ENCODE data around the gene BLOC1S6. TPM values are rescaled to one million over a fixed set of nuclear protein-coding genes. Genes with fewer than 3 reads are reported as not detected.

The BLOC1S6 gene, protein sequence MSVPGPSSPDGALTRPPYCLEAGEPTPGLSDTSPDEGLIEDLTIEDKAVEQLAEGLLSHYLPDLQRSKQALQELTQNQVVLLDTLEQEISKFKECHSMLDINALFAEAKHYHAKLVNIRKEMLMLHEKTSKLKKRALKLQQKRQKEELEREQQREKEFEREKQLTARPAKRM
- 33.0 and 37.5 TPM in 2 replicates for total RNA-seq

DNA sequence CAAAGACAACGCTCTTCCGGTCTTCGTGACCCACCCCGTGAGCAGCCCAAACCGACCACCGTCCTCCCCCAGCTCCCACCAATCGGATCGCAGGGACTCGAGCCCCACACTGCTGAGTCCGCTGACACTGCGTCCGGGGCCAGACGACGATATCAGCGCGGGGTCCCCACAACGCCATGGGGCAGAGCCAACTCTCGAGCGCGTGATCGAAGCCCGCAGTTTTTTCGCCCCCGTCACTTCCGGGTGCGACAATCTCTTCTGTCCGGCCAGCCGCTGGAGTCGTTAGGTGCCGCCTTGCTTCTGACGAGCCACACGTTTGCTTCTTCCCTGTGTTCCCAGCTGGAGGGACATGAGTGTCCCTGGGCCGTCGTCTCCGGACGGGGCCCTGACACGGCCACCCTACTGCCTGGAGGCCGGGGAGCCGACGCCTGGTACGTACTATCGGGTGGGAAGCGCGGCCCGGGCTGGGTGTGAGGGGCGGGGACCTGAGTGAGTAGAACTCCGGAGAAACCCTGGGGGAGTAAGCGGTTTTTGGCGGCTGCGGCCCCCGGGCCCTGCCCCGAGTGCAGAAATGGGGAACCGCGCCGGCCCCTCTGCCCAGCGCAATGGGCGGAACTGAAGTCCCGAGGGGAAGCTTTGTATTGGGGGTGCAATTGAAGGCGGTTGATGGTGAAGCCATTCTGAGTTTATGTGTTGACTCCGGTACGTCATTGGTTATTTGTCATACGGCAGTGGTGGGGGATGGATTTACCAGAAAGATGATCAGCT lies at the start of gene BLOC1S6:
TSS of gene BLOC1S6 (plus strand) at position 285 of the 768 bp plus-strand sequence. CDS start at position 350, 65 bp downstream.

DNA sequence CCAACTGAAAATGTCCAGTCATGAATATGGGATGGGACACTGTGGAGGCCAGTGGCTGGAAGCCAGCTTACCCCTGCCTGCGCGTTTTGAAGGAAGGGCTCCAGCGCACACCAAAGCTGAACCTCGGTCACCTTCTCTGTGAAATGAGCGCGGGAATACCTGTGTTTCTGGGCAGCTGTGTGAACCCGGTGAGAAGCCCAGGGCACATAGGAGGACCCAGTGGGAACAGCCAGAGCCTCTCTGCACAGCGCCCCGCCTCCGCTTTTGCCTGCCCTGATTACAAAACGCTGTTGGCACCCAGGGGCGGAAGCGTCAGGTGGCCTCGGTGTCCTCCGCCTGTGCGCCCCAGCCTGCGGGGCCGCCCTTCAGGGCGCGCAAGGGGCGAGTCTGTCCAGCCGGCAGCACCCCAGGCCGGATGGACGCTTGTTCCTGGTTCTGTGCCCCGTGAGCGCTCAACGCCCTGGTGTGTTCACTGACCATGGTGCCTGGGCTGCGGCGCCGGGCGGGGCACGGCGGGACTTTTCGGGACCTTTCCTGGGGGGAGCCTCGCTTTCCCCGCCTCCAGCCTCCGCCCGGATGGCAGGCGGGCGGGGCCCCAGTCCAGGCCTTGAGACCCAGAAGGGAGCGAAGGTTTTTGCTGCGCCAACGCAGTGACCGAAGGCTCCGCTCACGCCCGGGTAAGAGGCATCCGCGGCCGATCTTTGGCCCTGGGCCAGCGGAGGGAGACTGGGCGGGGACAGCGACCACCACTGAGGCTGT lies 47.4 kb downstream of the BLOC1S6 start, which contains the start of gene SQOR:
TSS of gene SQOR (plus strand) at position 598 of the 759 bp plus-strand sequence. CDS start 23,895 bp downstream, outside the sequence.

Other genes with a start within 250 kb of the BLOC1S6 start
- 0.18 TPM in 1 of 2 replicates, not detected in the other for gene GATM, start 208.8 kb upstream of the BLOC1S6 start, total RNA-seq
- 4.5 and 8.3 TPM in 2 replicates for gene SLC30A4, start 64.6 kb upstream of the BLOC1S6 start, total RNA-seq
- 30.3 and 47.7 TPM in 2 replicates for gene SQOR, start 47.6 kb downstream of the BLOC1S6 start, total RNA-seq

Data from cardiac atrium fibroblast (primary cell).